Inferior parietal cortex (tissue), 1 donor: ENCODE data around the gene GNL1.
A peak's percentile ranks its signal among the peaks of the same experiment; 100 is the strongest.

Experiments used
- DNase-seq: peaks from one replicate; pipeline ENCODE4 v3.0.0-alpha.2; 2016; ENCODE audit errors: extremely low spot score

The GNL1 gene

DNA sequence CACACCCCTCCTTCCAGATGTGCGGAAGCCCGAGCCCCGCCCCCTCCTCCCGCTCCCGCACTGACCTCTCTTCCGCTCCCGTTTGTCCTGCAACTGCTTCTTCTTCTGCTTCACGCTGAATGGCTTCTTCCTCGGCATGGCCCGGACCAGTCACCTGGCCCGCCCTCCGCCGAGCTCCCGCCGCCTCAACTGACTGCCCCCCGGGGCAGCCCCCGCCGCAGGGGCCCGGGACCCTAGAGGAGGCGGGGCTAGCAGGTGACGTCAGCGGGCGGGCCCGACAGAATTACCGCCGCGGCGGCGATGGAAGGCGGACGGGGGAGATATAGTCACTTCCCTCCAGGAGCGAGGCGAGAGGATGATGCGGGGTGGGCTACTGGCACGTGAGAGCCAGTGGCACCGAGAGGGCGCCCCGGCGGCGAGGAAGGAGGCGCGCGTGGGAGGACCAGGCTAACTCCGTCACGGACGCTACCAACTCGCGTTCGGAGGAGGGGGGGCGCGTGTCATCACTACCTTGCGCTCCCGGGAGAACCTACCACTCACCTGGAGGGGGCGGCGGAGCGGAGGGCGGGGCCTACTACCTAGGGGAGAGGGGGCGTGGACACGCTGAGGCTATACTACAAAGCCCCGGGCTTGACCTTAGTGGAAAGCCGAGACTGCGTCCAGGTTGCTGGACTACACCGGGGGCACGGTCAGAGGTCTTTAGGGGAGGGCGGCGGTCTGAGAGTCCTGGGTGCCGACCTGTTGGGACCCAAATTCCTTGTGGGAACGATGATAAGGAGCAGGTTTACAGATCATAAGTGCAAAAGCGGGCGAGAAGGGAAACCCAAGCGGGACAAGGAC lies at the start of gene GNL1:
Gene GNL1, minus strand, starts transcription at position 424 of the 840 bp plus-strand sequence. Its CDS starts 286 bp downstream, at position 138.
- DNase-seq, result peak; percentile 84

DNA sequence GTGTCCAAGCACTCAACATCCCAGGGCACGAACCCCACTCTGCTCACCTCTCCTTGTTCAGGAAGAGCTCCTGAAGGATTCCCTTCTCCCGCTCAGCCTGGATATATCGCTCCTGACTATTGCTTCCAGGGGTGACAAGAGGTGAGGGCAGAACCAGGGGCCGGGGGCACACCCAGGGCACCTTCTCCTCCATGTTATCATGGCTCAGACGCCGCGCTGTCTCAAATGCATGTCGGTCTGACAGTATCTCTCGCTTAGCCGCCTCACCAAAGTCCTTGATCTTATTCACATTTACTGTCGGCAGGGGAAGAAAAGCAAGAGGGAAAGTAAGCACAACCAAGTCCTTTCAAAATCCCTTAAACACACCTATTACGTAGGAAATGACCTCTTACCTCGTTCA lies 47.7 kb upstream of the GNL1 start:
- DNase-seq, result no peak

DNA sequence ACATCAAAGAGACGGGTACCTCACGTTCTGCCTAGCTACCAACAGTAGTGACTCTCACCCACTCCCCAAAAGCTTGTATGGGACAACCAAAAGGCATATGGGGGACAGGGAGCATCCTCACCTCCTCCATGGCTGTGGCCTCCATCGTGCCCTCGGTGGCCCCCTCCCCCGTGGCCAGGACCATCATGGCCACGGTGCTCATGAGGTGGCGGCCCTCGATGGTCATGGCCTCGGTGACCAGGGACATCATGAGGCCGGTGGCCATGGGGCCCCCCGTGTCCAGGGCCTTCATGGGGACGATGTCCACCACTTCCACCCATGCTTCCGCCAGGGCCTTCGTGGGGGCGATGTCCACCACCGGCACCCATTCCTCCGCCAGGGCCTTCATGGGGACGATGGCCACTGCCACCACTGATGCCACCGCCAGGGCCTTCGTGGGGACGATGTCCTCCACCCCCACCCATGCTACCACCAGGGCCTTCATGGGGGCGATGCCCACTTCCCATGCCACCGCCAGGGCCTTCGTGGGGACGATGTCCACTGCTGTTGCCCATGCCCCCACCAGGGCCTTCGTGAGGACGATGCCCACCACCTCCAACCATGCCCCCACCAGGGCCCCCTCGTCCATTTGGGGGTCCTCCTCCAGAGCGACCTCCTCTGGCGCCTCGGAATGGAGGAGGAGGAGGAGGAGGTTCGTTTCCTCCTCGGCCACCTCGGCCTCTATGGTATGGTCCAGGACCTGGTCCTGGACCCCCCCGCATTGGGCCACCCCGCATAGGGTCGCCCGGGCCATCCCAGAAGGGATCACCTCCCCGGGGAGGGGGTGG lies 45.7 kb upstream of the GNL1 start:
- DNase-seq, result no peak

GRCh38 chr6:30601436-30601814 lies 45.1 kb upstream of the GNL1 start:
- no peak for DNase-seq

- DNase-seq, result no peak
Observed at GRCh38 chr6:30600451-30600961, 44.2 kb upstream of the GNL1 start.

- no peak for DNase-seq
Observed at GRCh38 chr6:30599625-30600324, 43.5 kb upstream of the GNL1 start.

DNA sequence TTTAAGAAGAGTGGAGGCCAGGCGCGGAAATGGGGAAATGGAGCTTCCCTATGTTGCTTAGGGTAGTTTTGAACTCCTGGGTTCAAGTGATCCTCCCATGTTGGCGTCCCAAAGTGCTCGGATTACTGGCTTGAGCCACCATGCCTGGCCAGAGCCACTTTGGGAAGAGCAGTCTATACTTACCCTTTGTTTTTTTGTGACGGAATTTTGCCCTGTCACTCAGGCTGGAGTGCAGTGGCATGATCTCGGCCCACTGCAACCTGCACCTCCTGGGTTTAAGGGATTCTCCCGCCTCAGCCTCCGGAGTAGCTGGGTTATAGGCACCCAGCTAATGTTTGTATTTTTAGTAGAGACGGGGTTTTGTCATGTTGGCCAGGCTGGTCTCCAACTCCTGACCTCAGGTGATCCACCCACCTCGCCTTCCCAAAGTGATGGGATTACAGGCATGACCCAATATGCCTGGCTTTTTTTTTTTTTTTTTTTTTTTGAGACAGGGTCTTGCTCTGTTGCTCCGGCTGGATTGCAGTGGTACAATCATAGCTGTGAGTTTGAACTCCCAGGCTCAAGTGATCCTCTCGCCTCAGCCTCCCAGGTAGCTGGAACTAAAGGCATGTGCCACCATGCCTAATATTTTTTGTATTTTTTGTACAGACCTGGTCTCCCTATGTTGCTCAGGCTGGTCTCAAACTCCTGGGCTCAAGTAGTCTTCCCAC lies 42.8 kb upstream of the GNL1 start:
- DNase-seq, result no peak

DNA sequence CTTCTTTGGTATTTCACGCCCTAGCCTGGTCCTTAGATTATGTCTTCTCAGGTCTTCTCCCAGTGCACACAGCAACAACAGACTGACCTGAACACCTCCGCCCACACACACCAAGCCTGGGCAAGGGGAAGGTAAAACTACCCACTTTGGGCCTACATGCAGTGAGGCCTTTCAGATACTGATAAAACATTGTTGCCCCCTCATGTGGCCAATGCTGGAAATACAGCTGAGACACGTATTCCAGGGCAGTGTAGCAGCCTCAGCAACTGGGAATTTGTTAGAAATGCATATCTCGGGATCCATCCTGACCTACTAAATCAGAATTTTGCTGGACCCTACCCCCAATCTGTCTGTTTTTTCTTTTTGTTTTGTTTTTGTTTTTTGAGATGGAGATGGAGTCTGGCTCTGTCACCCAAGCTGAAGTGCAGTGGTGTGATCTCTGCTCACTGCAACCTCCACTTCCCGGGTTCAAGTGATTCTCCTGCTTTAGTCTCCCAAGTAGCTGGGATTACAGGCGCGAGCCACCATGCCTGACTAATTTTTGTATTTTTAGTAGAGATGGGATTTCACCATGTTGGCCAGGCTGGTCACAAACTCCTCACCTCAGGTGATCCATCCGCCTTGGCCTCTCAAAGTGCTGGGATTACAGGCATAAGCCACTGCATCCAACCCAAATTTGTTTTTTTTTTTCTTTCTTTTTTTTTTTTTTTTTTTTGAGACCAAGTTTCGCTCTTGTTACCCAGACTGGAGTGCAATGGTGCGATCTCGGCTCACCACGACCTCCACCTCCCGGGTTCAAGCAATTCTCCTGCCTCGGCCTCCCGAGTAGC lies 41.2 kb upstream of the GNL1 start:
- DNase-seq, result peak; percentile 85

GRCh38 chr6:30592287-30592686 lies 36.0 kb upstream of the GNL1 start:
- DNase-seq, result no peak

- no peak for DNase-seq
Observed at GRCh38 chr6:30591008-30591407, 34.7 kb upstream of the GNL1 start.

GRCh38 chr6:30590509-30590908 lies 34.2 kb upstream of the GNL1 start:
- DNase-seq, result no peak

DNA sequence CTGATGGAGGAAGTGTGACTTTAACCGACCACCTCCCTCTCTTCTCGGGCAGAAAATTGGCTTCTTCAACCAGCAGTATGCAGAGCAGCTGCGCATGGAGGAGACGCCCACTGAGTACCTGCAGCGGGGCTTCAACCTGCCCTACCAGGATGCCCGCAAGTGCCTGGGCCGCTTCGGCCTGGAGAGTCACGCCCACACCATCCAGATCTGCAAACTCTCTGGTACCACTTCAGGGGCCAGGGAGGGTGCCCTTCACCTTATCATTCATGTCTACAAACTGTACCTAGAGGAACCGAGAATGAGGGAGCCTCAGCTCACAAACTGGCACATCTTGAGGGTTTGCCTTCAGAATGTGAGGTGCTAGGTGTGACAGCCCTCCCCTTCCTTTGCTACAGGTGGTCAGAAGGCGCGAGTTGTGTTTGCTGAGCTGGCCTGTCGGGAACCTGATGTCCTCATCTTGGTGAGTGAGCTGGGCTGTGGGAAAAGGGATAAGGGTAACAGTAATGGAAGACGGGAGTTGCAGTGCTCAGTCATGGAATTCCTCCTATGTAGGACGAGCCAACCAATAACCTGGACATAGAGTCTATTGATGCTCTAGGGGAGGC lies 33.6 kb upstream of the GNL1 start:
- DNase-seq, result no peak

- DNase-seq, result no peak
Observed at GRCh38 chr6:30583921-30584320, 27.6 kb upstream of the GNL1 start.

GRCh38 chr6:30578051-30578450 lies 21.8 kb upstream of the GNL1 start:
- DNase-seq, result no peak

DNA sequence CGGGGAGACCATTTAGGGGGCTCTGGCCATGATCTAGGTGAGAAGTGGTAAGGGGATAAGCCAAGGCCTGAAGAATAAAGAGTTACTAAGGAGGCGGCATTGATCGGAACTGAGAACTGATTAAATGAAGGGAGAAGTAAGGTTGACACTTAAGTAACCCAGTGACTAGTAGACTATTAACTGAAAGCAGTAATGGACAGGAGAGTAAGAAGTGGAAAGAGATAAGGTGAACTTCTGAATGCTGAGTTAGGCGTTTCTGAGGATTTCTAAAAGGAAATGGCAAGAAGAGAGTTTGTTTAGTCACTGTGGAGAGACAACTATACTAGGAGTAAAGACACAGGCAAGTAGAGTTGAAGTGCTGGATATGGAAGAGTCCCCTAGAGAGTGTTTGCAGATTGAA lies 16.8 kb upstream of the GNL1 start:
- DNase-seq, result no peak

GRCh38 chr6:30572148-30572547 lies 15.9 kb upstream of the GNL1 start:
- no peak for DNase-seq

GRCh38 chr6:30571762-30572082 lies 15.4 kb upstream of the GNL1 start:
- DNase-seq, result no peak

GRCh38 chr6:30571075-30571761 lies 14.9 kb upstream of the GNL1 start, which contains the start of gene ABCF1:
Gene ABCF1, plus strand, starts transcription at chr6:30571442. Its CDS starts 46 bp downstream, at chr6:30571488.
- peak; percentile 97 for DNase-seq

- no peak for DNase-seq
Observed at GRCh38 chr6:30570740-30571074, 14.4 kb upstream of the GNL1 start.

GRCh38 chr6:30570263-30570662 lies 14.0 kb upstream of the GNL1 start:
- no peak for DNase-seq
